HuH-7.5 (cell line): ENCODE results near the gene CFHR3.
A peak's percentile ranks its signal among the peaks of the same experiment; 100 is the strongest.
"Not testable (repeated sequence)": the region's sequence is repeated elsewhere in the genome, so short reads cannot be mapped to it uniquely, and the experiment has no call there.

Source experiments
- DNase-seq: peaks from one replicate; pipeline ENCODE4 v3.0.0; 2011; ENCODE audit warnings: low spot score

CFHR3 gene

DNA sequence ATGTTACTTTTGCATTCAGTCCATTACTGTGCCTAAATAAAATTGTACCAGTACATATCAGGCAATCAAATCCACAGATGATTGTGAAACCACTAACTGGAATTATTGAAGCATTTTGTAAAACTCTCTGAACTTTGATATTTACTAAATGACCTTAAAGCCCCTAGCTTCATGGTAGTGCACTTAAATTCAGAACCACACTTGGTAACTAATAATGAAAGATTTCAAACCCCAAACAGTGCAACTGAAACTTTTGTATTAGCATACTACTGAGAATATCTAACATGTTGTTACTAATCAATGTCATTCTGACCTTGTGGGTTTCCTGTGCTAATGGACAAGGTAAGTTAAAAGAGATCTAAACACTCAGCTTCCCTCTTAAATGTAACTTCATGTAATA is at the start of gene CFHR3:
TSS of gene CFHR3 (plus strand) at position 238 of the 400 bp plus-strand sequence. CDS start at position 285, 47 bp downstream.
- DNase-seq, result no peak

DNA sequence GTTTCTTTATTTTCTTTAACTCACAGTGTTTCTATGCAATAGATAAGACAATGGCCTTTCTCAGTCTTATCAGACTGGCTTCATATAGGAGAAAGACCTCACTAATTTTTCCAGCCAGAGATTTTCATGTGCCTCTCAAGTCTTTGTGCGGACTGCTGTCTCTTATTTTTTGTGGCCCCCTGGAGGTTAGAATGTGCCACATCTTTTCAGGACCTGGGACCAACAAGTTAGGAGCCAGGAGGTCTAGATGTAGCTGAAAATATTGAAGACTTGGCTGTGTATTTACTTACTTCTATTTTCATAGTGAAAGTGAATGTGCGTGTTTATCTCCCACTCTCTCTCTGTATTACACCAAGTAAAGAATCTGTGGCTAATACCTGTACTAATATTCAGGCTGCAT is 42.1 kb upstream of the CFHR3 start:
- DNase-seq, result no peak

DNA sequence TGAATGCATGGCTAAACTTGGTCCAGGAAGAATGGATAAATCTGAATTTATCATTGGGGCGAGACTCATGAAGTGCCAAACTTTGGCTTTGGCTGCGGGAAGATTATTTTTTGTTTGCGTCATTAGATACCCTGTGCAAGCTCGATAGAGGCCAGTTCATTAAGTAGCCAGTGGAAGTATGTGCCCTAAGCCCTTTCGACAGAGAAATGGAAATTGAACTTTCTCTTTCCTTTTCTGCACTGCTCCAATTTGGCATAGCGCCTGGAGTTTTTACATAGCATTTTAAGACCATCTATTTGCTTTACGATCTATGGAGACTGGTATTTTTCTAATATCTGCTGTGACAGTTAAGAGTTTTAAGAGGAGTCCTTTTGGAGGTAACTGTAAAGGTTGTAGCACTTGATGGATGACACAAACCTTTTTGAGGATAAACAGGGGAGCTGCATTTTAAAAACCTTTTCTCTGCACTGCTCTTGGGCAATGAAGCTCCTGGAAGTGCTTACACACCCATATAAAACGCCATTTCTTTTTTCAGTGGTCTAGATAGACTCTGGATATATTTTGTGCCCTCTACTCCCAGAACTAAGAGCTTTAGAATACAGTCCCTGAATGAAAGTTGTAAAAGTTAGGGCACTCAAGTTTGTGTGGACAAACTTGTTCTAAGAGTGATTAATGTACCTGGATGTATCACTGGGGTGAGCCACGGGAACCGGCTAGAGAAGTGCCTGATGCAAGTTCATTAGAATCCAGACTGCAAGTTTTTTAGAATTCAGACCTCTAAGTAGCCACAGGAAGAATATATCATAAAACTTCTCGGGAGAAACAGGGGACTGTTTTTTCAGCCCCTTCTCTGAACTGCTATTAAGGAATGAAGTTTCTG is 41.3 kb upstream of the CFHR3 start:
- DNase-seq, result no peak

DNA sequence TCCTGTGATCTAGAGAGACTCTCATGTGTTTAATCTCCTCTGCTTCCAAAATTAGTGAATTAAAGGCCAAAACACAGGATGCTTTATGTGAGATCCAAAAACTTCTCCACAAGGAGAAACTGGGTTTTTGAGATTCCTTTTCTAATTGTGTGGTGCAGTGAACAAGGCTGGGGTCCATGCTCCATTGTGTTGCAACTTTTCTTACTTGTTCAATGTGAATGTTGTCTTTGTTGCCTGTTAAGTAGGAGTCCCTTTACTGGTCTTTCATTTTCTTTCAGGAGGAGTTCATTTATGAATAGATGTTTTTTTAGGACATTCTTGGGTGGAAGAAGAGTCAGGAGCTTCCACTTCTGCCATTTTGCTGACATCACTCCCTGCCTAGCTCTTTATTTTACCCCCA is 40.6 kb upstream of the CFHR3 start:
- no peak for DNase-seq

DNA sequence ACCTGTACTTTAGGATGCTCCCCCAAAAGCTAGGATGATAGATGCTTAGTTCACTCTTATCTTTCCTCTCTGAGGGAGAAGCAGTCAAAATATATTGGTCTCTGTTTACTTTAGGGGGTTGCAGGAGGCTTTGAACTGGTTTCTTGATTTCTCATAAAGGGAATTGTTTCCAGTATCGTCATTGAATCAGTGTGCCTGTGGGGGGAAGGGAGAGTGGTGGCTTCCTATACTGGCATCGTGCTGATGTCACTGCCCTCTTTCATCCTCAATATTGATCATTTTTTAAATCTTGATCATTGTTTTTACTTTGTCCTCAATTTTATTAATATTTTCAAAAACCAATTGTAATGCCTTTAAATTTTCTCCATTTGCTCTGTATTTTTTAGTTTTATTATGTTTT is 40.2 kb upstream of the CFHR3 start:
- DNase-seq, result no peak

DNA sequence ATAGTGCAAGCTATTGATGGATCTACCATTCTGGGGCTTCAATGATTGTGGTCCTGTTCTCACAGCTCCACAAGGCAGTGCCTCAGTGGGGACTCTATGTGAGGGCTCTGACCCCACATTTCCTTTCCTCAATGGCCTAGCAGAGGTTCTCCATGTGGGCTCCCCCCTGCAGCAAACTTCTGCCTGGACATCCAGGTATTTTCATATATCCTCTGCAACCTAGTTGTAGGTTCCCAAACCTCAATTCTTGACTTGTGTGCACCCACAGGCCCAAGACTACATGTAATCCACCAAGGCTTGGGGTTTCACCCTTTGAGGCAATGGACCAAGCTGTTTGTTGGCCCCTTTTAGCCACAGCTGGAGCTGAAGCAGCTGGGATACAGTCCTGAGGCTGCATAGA is 35.9 kb upstream of the CFHR3 start:
- DNase-seq, result no peak

DNA sequence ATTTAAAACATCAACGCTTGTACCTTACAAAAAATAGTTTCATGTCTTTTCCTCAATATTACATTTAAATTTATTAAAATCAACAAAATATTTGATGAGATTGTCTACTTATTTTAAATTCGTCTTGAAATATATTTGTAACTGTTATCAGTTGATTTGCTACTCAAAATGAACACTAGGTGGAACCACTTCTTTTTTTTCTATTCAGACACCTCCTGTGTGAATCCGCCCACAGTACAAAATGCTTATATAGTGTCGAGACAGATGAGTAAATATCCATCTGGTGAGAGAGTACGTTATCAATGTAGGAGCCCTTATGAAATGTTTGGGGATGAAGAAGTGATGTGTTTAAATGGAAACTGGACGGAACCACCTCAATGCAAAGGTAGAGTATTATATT is 31.4 kb upstream of the CFHR3 start:
- DNase-seq, result not testable (repeated sequence)

DNA sequence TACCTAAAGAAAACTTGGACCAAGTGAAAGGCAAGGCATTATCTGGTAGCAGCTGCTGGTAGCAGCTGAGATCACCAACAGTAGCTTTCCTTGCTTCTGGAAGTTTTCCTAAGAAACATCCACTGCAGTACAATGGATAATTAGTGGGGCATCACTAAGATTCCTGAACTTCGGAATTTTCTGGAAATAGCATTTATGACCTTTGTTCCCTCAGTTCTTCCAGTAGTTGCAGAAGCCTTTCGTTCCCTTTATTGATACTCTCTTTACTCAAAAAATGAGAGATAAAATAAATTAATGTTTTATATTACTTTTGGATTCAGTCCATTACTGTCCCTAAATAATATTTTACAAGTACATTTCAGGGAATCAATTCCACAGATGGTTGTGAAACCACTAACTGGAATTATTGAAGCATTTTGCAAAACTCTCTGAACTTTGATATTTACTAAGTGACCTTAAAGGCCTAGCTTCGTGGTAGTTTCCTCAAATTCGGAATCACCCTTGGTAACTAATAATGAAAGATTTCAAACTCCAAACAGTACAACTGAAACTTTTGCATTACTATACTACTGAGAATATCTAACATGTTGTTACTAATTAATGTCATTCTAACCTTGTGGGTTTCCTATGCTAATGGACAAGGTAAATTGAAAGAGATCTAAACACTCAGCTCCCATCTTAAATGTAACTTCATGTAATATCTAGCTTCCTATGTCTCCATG is 9.5 kb upstream of the CFHR3 start:
- not testable (repeated sequence) for DNase-seq

DNA sequence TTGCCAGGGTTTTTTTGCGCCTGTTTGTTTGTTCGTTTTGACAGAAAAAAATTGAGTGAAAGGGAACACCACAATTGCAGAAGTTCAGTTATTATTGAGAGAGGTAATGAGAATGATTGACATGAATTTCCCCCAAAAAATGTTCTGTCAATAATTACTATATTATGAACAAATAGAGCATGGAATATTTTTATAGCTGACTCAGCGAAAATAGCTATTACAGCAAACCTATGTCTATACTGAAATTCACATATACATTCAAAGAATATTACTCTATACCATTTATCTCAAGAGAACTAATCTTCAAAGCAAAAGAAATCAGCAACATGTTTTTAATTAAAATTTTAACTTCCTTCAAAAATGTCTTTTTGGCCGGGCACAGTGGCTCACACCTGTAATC is 4.8 kb upstream of the CFHR3 start:
- not testable (repeated sequence) for DNase-seq

DNA sequence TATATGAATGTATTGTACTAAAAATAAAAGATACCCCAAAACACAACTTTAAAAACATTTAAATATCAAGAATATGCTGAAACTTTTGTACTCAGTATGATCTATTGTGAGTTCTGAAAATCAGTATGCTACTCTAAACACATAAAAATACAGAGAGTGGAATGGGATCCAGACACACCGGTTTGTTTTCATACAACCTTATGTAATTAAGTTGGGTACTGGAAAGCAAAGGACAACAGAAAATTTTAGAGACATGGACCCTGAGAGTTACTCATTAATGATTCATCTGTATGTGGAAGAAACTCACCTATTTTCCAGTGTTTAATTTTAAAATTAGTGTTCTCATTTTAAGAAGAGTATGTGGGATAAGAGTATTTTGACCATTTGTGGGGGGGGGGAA is 927 bp upstream of the CFHR3 start:
- DNase-seq, result no peak

DNA sequence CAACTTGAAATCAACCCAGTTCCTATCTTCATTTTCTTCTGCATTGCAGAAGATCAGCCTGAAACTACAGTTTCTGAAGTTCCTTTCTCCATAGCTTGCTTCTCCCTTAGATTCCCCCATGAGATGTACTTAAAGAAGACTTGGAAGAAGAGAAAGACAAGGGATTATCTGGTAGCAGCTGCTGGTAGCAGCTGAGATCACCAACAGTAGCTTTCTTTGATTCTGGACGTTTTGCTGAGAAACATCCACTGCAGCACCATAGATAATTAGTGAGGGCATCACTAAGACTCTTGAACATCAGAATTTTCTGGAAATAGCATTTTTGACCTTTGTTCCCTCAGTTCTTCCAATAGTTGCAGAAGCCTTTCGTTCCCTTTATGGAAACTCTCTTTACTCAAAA is 465 bp upstream of the CFHR3 start:
- no peak for DNase-seq

DNA sequence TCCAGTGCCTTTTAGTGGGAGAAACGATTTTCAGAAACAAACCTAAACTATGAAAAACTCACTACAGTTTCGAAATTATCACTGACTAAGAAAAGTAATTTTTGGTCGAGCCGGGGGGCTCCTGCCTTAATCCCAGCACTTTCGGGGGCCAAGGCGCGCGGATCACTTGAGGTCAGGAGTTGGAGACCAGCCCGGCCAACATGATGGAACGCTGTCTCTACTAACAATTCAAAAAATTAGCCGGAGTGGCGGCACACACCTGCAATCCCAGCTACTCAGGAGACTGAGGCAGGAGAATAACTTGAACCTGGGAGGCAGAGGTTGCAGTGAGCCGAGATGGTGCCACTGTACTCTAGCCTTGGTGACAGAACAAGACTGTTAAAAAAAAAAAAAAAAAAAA is 3.0 kb downstream of the CFHR3 start:
- no peak for DNase-seq

DNA sequence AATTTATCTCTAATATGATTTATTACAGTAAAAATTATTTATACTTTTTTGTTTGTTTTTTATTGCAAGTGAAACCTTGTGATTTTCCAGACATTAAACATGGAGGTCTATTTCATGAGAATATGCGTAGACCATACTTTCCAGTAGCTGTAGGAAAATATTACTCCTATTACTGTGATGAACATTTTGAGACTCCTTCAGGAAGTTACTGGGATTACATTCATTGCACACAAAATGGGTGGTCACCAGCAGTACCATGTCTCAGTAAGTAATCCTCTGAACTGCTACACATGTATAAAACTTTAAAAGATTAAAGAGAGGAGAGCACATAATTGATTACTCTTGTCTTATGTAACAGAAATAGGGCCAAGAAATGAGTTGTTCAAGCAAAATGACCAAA is 4.5 kb downstream of the CFHR3 start:
- no peak for DNase-seq

DNA sequence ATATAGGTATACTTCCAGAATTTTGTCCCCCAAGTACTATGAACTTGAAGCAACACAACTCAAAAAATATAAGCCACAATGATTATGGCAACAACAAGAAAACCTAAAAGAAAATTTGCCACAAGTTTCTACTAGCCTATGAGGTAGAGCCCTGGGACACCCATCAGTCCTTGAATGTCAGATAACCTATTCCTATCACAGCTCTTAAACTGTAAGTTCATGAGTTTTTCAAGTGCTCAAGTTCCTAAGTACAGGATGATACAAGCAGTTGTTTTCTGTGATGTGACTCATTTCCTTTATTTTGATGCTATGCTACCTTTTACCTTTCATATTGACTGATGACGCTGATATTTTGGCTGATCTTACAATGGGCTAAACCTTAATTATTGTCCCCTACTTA is 16.6 kb downstream of the CFHR3 start:
- not testable (repeated sequence) for DNase-seq

DNA sequence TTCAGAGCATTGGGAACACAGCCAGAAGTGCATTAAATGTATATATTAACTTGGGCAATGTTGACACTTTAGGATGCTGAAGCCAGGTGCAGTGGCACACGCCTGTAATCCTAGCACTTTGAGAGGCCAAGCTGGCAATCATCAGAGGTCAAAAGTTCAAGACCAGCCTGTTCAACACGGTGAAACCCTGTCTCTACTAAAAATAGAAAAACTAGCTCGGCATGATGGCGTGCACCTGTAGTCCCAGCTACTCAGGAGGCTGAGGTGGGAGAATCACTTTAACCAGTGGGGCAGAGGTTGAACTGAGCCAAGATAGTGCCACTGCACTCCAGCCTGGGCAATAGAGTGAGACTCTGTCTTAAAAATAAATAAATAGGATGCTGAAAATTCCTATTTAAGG is 19.5 kb downstream of the CFHR3 start:
- DNase-seq, result not testable (repeated sequence)

DNA sequence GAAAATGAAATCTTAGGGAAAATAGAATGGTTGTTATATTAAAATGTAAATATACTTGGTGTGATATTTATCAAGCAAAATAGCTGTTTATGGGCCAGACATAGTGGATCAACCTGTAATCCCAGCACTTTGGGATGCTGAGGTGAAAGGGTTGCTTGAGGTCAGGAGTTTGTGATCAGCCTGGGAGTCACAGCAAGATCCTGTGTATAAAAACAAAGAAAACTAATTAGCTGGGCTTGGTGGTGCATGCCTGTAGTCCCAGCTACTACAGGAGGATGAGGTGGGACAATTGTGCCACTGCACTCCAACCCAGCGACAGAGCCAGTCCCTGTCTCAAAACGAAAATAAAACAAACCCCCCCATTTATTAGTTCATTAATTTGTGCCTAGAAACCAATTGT is 23.3 kb downstream of the CFHR3 start:
- DNase-seq, result no peak

DNA sequence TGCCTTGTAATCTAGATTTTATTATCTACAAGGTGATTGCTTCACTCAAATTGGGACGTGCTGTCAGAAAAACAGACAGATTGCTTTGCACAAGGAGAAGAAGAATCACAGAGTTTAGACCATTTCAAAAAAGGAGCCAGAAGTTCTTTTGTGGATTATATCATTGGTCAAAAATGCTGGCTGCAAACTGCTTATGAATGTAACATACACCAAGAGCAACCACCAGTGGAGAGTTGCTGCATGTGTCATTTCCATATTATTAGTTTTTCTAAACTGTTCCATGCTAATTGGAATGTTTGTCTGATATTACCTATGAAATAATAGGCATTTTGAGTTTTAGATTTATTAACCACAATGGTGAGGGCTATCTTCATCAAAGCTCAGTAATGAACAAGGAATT is 27.3 kb downstream of the CFHR3 start:
- DNase-seq, result not testable (repeated sequence)

DNA sequence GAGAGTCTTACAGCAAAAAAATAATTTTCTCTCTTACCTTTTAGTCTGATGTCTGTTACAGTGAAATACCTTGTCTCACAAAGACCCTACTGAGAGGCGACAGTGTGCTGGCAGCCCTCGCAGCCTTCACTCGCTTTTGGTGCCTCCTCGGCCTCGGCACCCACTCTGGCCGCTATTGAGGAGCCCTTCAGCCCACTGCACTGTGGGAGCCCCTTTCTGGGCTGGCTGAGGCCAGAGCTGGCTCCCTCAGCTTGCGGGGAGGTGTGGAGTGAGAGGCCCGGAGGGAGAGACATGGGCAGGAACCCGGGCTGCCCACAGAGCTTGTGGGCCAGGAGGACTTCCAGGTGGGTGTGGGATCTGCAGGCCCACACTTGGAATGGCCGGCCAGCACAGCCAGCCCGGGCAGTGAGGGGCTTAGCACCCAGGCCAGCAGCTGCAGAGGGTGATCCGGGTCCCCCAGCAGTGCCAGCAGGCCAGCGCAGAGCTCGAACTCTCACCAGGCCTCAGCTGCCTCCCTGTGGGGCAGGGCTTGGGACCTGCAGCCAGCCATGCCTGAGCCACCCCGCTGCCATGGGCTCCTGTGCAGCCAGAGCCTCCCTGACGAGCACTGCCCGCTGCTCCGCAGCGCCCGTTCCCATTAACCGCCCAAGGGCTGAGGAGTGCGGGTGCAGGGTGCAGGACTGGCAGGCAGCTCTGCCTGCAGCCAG is 34.0 kb downstream of the CFHR3 start:
- no peak for DNase-seq

DNA sequence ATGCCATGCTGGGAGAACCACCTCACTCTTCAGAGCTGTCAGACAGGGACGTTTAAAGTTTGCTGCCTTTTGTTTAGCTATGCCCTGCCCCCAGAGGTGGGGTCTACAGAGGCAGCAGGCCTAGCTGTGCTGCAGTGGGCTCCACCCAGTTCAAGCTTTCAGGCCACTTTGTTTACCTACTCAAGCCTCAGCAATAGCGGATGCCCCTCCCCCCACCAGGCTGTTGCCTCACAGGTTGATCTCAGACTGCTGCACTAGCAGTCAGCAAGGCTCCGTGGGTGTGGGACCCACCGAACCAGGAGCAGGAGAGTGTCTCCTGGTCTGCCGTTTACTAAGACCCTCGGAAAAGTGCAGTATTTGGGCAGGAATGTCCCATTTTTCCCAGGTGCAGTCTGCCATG is 42.8 kb downstream of the CFHR3 start:
- DNase-seq, result not testable (repeated sequence)

DNA sequence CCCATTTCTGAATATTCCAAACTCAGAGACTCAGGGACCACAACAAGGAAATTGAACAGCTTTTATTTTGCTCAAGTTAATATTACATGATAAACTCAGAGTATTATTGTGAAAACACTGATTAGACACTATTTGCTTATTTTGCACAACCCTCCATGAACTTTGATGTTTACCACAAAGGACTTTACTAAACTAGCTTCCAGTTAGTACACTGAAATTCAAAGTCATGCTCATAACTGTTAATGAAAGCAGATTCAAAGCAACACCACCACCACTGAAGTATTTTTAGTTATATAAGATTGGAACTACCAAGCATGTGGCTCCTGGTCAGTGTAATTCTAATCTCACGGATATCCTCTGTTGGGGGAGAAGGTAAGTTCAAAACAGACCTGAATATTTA is 44.9 kb downstream of the CFHR3 start, which contains the start of gene CFHR1:
TSS of gene CFHR1 (plus strand) at position 201 of the 400 bp plus-strand sequence. CDS start at position 315, 114 bp downstream.
- DNase-seq, result not testable (repeated sequence)

DNA sequence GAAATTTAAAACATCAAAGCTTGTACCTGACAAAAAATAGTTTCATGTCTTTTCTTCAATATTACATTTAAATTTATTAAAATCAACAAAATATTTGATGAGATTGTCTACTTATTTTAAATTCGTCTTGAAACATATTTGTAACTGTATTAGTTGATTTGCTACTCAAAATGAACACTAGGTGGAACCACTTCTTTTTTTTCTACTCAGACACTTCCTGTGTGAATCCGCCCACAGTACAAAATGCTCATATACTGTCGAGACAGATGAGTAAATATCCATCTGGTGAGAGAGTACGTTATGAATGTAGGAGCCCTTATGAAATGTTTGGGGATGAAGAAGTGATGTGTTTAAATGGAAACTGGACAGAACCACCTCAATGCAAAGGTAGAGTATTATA is 53.2 kb downstream of the CFHR3 start:
- peak; percentile 8 for DNase-seq
